GM13976 (cell line): ENCODE data around the gene SMIM45.
A peak's percentile ranks its signal among the peaks of the same experiment; 100 is the strongest.

Experiments
- DNase-seq: peaks from one replicate; pipeline ENCODE4 v3.0.0; 2012; ENCODE audit warnings: low spot score
- in situ Hi-C: fragments of 300-500 bp; cut with MboI; formaldehyde crosslinking; loops from one replicate; pipeline ENCODE4 v1.12.0; 2022; ENCODE audit warnings: low sequenced_read_pairs, mixed read lengths, inconsistent platforms; ENCODE audit not compliant: unreplicated experiment
- TF ChIP-seq, protein P1 (sequence below): IDR thresholded peaks from 2 replicates; pipeline ENCODE4 v1.5.1; 2012; ENCODE audit warnings: borderline replicate concordance, mild to moderate bottlenecking; ENCODE audit not compliant: insufficient read depth; ENCODE audit errors: extremely low read depth, missing control alignments, control extremely low read depth

Gene SMIM45

DNA sequence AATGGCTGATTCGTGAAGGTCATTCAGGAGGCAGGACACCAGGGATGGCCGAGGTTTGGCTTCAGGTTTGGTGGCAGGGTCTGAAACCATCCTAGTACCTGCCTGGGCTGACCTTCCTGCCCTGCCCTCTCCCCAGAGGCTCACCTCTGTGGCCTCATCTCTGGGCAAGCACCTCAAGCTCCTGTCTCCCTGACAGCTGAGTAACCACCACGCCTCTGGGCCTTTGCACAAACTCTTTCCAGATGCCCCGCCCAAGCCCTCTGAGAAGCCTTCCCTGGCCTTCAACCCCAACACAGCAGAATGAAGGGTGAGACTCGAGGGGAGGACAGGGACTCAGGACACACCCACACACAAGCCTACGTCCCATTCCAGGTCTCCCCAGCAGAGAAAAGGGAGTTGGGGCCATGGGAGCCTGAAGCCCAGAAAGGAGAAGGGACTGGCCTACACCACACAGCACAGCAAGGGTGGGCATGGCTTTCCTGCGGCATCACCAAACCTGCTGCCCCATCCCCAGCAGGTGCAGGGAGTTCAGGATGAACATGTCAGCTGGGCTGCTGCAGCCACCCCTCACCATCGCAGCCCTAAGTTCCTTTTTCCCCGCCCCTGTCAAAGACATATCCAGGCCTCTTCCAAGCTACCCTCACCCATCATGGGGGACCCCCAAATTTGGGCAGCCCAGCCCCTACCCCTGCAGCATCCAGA is 39.5 kb upstream of the SMIM45 start:
- in situ Hi-C loops: no loop called here
- no peak for DNase-seq
- TF ChIP-seq, protein P1, sequence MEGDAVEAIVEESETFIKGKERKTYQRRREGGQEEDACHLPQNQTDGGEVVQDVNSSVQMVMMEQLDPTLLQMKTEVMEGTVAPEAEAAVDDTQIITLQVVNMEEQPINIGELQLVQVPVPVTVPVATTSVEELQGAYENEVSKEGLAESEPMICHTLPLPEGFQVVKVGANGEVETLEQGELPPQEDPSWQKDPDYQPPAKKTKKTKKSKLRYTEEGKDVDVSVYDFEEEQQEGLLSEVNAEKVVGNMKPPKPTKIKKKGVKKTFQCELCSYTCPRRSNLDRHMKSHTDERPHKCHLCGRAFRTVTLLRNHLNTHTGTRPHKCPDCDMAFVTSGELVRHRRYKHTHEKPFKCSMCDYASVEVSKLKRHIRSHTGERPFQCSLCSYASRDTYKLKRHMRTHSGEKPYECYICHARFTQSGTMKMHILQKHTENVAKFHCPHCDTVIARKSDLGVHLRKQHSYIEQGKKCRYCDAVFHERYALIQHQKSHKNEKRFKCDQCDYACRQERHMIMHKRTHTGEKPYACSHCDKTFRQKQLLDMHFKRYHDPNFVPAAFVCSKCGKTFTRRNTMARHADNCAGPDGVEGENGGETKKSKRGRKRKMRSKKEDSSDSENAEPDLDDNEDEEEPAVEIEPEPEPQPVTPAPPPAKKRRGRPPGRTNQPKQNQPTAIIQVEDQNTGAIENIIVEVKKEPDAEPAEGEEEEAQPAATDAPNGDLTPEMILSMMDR: no peak

DNA sequence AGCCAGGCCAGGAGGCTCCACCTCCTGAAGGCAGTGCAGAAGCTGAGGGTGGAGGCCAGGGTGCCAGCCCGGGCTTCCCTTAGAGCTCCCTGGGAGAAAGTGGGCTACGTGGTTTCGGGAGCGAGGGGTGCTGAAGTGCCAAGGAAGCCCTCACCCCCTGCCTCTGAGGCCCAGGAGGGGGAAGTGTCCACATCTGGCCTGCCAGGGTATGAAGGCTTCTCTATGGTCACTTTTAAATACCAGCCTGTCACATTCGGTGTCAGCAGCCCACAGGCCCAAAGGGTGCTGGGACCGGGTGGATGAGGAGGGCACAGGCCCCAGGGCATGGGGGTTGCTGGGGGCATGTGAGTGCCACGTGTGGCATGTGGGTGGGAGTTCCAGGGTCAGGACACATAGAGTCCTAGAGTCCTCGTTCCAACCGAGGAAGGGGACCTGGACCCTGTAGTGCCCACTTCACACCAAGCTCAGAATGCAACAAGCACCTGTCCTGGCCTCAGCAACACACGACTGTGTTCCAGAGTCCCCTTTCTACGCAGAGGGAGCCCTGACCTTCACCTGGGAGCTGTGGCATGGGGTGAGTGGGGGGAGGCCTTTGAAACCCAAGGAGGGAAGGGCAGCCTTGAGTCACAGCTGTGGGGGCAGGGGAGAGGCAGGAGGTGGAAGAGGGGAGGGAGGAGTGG is 38.8 kb upstream of the SMIM45 start:
- TF ChIP-seq, protein P1: no peak
- in situ Hi-C loops: no loop called here
- DNase-seq: no peak

DNA sequence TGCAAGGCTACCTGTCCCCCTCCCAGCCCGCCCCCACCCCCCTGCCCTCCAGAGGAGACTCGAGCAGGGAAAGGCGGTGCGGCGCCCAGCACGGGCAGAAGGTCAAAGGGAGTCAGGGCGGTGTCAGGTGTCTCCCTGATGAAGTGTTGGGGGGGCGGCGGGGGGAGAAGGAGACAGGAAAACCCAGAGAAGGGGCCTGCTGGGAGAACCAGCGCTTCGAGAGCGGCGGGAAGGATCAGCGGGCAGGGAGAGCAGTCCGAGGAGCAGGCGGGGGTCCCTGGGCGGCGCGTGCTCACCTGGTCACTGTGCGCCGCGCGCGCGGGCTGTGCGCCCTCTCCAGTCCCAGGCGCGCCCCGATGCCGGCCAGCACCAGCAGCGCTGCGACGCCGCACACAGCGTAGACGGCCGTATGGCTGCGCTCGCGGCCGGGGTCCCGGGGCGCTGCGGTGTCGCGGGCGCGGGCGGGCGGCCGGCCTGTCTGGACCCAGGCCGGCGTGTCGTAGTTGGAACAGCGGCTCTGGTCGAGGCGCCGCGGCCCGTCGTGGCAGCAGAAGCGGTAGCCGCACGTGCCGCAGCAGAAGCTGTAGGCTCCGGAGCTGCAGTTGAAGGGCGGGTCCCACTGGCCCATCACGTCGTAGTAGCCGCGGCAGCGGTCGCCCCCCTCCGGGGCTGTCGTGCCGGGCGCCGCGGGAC is 38.0 kb upstream of the SMIM45 start:
- TF ChIP-seq, protein P1: no peak
- no peak for DNase-seq
- in situ Hi-C loops: no loop called here

DNA sequence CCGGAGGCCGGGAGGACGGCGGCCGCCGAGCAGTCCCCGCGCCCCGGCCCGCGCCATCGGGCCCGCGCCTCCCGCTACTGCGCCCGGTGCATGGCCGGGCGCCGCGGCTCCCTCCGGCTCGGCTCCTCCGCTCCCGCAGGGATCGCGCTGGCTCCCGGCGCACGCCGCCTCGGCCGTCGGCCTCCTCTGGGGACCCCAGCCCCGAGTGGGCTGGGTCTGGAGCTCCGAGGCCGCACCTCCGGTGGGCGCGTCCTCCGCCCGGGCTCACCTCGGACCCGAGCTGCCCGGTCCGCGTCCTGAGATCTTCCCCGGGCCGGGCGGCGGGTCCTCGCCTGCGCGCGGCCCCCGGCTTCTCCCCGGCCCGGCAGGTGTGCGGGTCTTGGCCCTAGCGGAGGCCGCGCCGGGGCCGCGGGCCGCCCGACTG is 37.3 kb upstream of the SMIM45 start:
- TF ChIP-seq, protein P1: no peak
- in situ Hi-C loops: no loop called here
- DNase-seq: no peak

DNA sequence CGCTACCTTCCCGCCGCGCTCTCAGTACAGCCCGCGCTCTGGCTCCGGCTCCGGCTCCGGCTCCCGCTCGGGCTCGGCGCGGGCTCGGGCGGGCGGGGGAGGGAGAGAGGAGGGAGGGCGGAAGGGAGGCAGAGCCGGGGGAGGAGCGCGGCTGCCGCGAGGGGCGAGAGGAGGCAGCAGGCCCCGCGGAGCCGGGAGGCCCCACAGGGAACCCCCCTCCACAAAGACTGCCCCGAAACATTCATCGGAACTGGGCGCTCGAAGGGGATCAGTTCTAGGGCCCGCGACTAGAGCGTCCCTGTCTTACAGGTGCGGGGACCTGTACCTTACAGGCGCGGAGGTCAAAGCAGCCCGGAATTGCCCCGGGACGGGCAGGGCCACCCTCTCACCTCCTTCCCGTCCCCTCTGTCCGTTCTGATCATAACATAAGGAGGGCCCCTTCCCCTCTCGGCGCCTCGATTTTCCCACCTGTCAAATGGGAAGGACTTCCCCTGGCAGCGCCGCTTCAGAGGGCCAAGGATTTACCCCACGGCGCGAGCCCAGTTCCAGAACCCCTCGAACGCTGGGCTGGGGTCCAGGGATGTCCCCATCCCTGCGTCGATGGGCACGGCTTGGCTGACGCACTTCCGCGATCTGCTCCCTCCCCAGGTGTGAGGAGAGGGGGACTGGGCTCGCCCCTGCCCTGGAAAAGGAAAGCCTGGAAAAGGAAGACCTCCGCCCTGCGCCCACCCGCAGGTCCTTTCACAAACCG is 36.7 kb upstream of the SMIM45 start, which contains the start of gene SHISA8:
TSS of gene SHISA8 (minus strand) at position 40 of the 751 bp plus-strand sequence. CDS start 407 bp downstream, outside the sequence.
- DNase-seq: peak; percentile 83
- in situ Hi-C loops: no loop called here
- TF ChIP-seq, protein P1: no peak
